MV-4-11 (cell line): Measurements from ENCODE around the gene CFAP97D2.
"Not testable (repeated sequence)": the region's sequence is repeated elsewhere in the genome, so short reads cannot be mapped to it uniquely, and the experiment has no call there.

ENCODE experiments used
- DNase-seq: peaks from one replicate; lab custom pipeline; 2025; lab: John Stamatoyannopoulos, UW

CFAP97D2 gene

DNA sequence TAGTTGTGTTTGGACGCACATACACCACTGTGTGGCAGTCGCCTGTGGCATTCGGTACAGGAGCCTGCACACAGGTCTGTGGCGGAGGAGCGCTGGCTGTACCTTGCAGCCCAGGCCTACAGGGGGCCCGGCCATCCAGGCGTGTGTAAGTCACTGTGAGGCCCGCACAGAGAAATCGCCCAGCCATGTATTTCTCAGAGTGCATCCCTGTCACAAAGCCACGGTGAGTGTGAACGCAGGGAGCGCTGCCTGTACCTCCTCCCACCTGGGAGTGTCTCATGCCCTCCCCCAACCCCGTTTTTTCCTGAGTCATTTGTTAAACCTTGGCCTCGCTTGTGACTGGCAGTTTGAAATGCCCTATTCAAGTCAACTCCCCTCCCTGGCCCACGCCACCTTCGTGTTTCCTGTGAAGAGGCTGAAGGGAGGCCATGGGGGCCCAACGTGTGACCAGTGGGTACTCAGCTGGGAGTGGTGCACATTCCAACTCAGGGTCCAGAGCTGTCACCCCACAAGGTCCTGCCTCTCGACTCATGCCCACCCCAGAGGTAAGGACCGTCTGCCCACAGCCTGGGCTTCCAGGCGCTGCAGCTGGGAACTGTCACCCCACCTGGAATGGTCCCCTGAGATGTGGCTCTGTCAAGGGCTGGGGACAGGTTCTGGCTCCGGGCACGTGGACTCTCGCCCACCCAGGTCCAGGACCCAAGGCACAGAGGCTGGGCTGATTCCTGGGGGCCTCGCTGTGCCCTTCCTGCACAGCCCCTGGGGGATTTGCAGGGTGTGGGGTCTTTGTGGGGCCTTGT is 35.1 kb upstream of the CFAP97D2 start:
- no peak for DNase-seq

DNA sequence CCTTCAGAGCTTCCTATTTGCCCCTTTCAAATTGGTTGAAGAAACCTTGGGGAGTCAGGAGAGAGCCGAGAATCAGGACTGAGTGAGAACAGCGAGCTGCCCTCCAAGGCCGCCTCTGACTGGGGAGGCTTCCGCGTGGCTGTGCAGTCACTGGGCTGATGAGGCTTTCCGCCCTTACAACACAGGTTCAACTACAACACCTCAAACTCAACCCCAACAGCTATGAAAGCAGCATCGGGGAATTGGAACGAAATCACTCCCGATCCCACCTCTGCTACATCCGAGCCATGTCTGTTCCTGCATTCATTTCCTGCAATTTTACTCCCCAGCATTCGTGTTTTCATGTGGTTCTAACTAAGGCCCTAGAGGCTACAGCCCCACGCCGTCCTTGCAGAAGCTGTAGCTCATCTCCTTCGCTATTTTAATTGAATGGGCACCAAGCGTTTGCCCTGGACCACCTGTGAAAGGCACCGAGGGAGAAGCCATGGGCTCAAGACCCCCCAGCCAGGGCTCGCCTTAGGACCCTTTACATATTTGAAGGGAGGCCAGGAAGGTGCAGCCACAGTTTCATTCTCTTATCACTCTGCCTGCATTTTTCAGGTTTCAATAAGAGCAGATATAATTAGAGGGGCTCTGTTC is 34.3 kb upstream of the CFAP97D2 start:
- no peak for DNase-seq

DNA sequence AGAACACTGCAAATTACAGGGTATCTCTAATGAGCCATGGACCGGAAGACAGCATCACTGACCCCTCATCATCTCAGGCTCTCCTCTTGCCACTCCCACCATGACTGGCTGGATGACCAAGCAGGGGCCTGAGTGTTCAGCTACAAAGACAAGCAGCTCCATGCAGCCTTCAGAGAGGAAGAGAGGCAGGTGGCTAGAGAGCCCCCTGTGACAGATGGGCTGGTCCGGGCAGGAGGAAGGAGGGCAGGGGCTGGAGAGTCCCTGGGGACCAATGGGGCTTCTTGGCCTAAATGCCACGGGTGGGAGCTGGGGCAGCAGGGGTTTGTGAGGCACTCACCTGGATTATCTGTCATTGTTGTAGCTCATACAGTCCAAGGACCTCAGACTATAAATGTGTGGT is 33.8 kb upstream of the CFAP97D2 start:
- DNase-seq, result no peak

DNA sequence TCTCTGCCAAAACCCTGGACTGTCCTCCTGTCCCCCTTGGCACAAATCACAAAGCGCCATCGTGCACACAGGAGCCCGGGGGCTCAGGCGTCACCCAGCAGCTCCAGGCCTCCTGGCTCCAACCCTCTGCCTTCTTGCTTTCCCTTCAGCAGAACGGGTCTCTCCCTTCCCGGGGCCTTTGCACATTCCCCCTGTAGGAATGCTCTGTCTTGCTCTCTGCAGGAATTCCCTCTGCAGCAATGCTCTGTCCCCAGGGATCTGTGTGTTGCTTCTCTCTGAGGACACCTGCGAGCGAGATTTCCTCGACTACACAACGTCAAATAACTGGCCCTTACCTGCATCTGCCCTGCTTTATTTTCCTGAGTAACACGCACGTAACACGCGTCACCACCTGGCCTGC is 33.3 kb upstream of the CFAP97D2 start:
- no peak for DNase-seq

DNA sequence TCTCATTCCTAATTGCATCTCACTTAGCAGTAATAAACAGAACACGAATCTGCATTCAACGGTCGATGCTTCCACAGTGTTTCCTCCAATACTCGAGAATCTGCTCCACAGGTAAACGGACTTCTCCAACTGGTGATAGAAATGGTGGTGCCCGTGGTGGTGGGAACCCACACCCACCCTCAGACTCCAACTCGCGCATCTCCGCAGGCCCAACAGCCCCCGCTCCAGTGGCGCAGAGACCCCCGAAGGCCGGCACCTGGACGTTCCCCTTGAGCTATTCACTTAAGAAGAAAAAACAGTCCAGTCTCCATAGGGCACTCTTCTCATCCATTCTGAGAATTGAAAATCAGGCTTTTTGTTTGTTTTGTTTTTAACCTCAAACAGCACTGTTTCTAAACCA is 32.9 kb upstream of the CFAP97D2 start:
- no peak for DNase-seq

DNA sequence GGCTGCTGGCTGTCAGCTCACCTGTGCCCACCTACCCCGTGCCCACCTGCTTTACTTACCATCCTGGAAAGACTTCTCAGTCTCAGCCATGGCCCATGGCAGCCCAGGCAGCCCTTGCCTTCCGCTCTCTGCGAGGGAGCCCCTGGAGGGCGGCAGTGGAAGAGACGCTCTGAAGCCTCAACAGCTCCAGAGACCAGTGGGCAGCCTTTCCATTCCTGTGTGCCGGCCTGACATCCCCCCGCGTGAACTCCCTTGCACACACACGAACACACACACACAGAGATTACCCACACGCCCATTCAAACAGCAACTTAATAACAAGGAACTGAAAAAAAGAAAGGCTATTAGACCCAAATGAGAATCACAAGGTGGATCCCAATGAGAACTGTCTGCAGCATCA is 32.4 kb upstream of the CFAP97D2 start:
- peak; percentile 9 for DNase-seq

DNA sequence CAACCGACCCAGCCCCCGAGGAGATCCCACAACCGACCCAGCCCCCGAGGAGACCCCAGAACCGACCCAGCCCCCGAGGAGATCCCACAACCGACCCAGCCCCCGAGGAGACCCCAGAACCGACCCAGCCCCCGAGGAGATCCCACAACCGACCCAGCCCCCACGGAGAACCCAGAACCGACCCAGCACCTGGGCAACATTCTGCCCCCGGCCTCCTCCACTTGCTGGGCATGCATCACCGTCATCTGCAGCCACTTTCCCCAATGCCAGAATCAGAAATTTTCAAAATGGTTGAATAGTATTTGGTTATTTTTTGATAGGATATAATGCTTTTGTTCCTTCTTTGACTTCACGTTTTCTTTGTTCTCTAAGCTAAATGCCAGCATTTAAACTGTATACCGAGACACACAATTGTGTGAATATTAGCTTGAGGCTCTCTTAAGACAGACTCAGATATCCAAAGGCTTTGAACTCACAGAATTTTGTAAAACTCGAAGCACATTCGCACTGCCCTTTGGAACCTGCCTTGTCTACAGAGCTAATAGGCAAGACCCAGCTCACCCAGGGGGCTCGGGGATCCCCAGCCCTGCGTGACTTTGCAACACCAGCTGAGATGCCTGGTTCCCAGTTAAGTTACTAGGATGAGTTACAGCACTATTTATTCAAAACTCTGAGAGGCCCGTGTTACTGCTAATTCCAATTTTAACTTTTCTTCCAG is 31.1 kb upstream of the CFAP97D2 start:
- DNase-seq, result no peak

DNA sequence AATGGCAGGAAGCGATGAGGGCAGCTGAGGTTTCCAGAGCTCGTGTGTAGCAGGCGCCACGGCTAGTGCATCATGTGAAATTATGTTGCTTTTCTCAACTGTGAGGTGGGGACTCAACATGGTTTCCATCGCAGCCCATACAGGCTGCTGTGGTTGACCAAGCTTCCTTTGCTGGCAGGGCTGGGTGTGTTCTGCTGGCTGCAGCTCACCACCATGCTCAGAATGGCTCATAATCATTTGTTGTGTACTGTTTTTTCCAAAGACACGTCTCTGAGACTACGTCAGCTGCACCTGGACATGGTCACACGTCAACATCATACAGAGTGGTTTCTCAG is 30.6 kb upstream of the CFAP97D2 start:
- peak; percentile 86 for DNase-seq

DNA sequence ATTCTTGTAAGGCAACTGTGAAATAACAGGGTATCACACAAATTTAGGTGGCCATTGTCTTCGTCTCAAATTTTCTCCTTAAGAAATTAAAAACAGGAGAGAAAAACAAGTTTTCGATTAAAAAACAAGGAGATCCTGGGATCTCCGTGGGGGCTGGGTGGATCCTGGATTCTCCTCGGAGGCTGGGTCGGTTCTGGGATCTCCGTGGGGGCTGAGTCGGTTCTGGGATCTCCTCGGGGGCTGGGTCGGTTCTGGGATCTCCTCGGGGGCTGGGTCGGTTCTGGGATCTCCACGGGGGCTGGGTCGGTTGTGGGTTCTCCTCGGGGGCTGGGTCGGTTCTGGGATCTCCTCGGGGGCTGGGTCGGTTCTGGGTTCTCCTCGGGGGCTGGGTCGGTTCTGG is 30.2 kb upstream of the CFAP97D2 start:
- DNase-seq, result not testable (repeated sequence)

DNA sequence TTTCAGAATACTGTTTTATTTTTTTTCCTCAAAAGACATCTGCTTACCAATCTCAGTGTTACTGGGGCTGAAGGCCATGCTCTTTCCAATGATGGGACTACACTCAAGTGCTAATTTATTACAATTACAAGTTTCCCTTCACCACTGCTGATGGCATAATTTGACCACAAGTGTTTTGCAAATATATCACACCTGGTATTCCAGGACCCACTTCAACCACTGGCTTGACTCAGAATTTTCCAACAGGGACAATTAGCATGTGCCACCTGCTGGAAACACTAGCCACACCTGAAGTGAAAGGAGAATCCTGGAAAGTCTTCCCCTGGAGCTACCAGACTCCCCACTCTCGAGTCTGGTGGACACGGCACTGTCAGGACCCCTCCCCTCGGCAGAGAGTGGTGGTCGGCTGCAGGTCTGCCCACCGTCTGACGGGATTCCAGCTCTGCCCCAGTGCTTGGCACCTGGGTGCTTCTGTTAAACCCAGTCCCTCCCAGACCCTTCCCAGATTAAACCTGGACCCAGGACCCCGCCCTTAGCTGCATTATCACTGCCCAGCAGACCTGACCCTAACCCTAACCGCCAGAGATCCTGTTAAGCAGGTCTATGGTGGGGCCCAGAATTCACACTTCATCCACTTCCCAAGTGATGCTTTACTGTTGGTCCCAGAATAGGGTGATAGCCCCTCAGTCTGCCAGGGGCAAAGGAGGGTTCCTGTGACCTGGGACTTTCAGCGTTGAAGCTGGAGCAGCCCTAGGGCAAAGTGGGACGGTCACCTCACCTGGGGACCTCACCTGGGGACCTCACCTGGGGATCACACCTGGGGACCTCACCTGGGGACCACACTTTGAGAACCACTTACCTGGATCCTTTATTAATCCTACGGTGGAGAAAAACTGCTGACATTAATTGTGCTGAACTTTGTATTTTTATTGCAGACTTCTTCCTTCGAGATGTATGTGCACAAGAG is 29.0 kb upstream of the CFAP97D2 start:
- no peak for DNase-seq

DNA sequence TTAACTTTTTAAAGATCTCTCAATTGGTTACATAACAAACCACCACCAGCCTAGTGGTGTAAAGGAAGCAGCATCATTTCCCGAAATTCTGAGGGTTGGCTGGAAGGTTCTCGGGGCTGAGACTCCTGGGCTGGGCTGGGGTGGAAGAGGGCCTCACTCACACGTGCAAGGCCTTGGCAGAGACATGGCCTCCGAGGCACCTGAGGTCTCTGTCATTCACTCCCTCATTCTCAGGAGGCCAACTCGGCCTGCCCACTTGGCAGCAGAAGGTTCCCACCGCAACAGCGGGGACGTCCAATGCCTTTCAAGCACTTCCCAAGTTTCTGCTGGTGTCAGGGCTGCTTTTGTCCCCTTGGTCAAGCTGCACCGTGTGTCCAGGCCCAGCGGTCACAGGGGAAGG is 28.0 kb upstream of the CFAP97D2 start:
- DNase-seq, result peak; percentile 37

DNA sequence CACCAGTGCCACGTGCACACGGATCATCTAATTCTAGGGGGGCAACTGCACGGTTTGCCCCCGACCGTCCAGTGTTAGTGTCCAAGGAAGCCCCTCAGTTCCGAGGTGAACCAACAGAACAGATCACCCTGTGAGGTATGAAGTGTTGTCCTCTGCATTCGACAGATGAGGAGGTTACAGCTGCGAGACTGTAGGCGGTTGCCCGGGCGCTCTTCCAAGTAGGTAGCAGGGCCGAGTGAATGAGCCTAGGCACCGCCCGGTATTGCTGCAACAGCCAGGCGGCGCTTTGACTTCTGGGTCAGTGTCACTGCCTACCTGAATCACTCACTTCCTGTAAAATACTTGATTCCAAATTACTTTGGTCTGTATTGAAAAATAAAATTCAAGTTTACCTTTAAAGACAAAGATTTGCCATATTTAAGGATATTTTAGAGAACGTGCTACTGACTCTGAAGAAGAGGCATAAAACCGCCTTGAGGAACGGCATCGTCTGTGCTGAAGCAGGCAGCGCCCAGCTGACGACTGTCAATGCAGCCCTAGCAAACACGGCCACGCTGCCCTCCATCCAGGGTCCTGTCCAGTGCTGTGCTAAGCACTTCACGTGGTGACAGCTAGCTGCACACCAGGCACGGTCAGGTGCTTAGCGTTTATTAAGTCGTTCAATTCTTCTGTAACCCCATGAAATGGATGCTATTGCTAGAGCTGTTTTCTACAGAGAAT is 27.3 kb upstream of the CFAP97D2 start:
- peak; percentile 56 for DNase-seq

DNA sequence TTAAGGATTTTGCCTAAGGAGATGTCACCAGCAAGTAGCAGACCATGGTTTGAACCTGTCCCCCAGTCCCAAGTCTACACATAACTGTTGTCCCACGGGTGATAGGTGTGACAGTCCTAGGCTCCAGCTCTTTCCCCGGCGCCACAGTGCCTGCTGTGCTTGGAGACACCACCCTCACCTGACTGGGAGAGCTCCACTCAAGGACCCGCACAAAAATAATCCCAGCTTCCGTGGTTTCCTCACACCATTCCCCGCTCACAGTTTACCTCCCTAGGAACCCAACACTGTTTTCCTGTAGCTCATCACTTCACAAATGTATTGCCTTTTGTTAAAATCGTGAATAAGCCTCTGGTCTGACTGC is 26.8 kb upstream of the CFAP97D2 start:
- DNase-seq, result no peak

DNA sequence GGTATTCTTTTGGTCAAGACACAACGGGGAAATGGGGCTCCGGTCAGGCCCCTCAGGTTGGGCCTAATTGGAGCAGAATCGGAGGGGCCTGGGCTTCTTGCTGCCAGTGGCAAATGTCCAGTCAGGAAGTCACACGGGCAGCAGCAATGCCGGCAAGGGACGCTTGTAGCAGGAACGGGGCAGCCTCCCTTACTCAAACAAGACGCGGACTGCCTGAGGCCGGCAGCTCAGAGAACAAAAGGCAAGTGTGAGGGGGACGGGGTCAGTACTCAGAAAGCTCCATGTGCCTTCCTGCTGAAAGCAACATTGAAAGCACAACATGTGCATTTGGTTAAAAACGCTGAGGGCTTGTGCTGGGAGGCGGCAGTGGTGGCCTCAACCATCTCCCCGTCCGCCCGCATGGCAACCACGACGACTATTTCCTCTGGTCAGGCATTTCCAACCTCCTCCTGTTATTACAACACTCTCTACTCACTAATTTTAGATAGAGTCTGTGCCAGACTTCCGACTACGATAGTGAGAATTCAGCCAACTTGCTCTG is 26.2 kb upstream of the CFAP97D2 start:
- peak; percentile 88 for DNase-seq

DNA sequence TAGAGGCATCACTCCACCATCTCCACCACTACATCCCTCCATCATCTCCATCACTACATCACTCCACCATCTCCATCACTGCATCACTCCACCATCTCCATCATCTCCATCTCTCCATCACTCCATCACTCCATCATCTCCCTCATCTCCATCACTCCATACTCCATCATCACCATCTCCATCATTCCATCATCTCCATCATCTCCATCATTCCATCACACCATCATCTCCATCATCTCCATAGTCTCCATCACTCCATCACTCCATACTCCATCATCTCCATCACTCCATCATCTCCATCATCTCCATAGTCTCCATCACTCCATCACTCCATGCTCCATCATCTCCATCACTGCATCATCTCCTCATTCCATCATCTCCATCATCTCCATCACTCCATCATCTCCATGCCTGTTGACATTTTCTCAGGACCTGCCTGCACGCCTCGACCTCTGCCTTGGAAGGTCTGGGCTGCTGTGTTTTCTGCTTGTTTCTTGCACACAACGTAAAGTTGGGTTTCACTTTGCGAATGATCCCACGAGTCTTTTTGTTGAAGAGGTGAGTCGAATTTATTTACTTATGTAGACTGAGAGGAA is 25.5 kb upstream of the CFAP97D2 start:
- no peak for DNase-seq

DNA sequence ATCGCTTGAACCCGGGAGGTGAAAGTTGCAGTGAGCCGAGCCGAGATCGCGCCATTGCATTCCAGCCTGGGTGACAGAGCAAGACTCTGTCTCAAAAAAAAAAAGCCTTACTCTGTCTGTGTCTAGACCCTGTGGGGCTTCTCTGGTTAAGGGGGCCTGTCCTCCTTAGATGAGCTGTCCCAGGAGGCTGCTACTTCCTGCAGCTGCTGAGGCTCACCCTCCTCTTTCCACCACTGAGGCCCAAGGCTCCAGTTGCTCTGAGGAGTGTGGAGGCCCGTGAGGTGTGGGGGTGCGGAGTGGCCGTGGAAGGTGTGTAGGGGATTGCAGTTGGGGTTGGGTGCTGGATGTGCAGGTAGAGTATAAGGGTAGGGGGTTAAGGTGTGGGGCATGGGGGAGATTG is 24.6 kb upstream of the CFAP97D2 start:
- DNase-seq, result no peak

DNA sequence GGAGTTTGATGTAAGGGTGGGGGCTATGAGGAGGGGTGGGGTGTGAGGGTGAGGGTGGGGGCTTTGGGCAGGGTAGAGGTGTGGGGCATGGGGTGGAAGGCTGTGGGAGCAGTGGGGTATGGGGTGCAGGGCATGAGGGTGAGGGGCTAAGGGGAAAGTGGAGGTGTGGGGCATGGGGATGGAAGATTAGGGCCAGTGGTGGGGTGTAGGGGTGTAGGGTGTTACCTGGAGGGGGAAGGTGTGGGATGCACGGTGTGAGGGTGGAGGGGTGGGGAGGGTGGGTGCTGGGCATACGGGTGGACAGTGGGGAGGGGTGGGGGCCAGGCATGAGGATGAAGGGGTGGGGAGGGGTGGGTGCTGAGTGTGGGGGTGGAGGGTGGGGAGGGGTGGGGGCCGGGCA is 23.7 kb upstream of the CFAP97D2 start:
- DNase-seq, result no peak

DNA sequence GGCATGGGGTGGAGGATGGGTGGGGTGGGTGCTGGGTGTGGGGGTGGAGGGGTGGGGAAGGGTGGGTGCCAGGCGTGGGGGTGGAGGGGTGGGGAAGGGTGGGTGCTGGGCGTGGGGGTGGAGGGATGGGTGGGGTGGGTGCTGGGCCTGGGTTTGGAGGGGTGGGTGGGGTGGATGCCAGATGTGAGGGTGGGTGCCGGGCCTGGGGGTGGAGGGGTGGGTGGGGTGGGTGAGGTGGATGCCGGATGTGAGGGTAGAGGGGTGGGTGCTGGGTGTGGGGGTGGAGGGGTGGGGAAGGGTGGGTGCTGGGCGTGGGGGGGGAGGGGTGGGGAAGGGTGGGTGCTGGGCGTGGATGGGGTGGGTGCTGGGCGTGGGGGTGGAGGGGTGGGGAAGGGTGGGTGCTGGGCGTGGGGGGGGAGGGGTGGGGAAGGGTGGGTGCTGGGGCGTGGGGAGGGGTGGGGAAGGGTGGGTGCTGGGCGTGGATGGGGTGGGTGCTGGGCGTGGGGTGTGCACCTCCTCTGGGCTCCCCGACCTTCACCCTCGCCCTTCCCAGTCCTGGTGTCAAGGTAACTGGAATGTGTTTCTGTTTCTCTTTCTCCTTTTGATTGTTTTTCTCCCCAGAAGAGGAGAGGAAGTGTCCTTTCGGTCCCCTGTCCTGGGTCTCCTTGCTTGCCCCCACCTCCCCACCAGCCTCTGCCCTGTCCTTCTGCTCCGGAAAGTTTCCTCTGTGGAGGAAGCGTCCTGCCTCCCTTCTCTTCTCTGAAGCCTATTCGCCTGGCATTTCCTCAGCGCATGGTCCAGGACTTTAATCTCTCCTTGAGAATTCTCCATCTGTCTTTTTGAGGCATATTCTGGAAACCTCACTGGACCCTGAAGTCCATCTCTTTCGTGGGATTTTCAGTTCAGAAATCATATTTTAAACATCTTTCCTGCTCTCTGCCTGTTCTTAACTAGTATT is 22.9 kb upstream of the CFAP97D2 start:
- DNase-seq, result peak; percentile 3

DNA sequence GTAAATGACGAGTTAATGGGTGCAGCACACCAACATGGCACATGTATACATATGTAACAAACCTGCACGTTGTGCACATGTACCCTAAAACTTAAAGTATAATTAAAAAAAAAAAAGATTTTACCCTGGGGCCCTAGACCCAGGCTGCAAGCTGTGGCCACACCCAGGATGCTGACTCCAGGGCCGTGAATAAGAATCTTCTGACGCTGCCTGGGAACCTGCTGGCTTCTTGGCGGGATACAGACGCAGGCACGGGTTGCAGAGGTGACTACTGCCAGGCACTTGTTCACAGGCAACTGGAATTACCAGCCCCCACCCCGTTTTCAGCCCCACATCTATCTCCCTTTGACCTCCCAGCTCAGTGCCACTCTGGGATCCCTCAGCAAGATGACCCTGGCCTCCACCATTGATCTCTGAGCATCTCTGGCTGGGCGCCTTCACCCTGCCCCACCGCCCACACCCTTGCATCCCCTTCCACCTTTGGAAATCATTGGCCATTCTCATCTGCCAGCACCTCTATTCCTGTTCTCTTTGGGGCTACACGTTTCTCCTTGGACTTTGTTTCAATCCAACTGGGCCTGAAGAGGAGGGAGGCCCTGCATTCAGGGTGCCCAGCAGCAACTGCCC is 21.1 kb upstream of the CFAP97D2 start:
- no peak for DNase-seq
